ENCODE measurements around the gene SFT2D3.
A peak's percentile ranks its signal among the peaks of the same experiment; 100 is the strongest.

SFT2D3 gene

DNA sequence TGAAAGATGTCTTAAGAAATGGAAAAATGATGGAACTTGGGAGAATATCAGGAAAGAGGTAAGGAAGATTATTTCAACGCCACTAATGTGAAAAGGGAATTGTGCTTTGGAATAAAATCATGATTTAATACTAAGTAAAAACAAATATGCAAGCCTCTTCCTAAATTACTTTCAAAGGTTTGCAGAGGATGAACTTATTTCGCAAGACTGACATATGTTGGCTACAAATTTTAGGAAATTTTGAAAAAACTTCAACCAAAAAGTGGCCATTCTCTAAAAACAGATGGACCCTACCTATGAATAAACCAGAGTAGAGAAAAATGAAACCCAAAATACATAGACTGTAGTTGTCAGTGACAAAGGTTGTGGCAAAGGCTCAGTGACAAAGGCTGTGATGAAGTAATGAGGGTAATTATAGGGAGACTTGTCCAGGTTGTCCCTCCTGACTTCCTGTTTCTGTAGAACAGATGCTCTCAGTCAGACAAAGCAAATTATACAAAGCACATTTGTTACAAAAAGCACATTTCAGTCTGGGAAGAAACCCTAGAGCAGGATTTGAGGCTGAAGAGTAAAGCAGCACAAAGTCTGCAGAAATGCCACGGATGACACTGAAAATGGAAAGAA is 39.5 kb downstream of the SFT2D3 start:
- DNase-seq (ENCODE audit: low read depth, low spot score): no peak

DNA sequence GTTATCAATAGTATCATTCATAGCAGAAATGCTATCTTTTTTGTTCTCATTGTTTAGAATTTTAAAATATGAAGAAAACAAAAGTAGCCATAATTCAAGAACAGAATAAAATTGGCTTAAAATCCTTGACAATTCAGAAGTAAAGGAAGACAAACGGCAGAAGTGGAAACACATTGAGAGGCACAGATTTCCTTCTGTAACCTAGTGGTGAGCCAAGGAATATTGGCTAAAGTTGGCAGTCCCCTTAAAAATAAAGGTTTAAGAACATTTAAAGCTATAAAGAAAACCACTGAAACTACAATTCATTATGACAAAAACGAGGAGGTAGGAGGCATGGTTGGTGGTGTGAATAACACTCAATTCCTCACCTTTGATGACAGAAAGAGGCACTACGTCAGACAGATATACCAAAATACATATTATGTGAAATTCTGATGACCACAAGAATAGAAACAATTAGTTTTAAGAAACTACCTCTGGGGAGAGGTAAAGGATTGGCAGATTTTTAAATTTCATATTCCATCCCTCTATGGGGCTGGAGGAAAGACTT is 42.3 kb downstream of the SFT2D3 start:
- no peak for DNase-seq (ENCODE audit: low read depth, low spot score)

DNA sequence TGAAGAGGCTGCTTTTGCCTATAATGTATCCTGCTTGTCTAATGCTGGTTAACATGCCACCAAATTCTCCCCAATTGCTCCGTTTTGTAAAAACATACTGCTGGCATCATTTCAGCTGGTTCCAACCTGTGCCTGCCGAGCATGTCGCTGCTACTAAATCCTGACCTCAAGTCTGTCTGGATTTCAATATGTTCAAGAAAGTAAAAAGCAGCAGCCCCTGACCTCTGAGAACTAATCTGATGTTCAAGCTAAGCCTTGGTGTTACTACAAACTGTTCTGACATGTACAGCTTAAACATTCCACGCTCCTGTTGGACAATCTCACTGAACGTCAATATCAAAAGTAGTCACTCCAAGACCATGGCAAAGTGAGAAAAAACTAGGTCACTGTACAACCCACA is 46.3 kb downstream of the SFT2D3 start:
- no peak for DNase-seq (ENCODE audit: low read depth, low spot score)

DNA sequence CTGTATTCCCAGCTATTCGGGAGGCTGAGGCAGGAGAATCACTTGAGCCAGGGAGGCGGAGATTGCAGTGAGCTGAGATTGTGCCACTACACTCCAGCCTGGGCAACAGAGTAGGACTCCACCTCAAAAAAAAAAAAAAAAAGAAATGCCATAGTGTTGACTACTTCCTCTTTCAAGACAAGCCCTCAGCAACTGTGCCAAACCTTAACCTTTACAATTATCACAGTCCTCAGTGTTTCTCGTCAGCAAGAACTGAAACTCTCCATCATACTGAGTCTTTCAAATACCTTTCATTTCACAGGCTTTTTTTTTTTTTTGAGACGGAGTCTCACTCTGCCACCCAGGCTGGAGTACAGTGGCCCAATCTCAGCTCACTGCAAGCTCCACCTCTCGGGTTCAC is 48.2 kb downstream of the SFT2D3 start:
- peak; percentile 52 for DNase-seq (ENCODE audit: low read depth, low spot score)

DNA sequence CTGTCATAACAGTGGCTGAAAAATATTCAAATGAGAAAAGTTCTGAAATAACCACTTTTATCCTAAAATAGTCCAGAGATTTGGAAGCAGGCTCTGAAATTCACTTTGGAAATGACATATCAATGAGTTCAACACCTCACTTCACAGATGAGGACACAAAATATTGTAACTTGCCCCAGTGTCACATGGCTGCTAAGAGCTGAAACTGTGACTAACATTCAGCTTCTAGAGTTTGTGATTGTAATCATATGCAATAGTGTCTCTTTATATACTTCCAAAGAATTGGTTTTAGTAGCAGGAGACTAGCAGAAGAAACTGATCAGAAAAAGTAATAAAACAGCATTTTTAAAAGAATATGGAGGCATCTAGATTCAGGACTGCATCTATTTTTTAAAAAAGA is 52.1 kb downstream of the SFT2D3 start:
- no peak for DNase-seq (ENCODE audit: low read depth, low spot score)

DNA sequence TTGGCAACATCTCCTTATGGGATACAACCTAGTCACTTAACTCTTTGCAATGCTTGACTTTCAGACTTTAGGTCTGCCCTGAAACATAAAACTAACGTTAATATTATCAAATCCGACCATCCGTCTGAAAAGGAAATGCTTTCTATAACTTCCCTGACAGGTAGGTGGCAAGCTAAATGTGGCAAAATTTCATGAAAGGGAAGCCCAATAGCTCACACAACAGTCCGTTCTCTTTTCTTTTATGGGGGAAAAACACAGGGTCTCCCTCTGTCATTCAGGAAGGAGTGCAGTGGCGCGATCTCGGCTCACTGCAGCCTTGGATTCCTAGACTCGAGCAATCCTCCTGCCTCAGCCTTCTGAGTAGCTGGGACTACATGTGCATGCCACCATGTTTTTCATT is 52.9 kb downstream of the SFT2D3 start:
- DNase-seq (ENCODE audit: low read depth, low spot score): no peak

All from astrocyte of the hippocampus (primary cell).